Prostate gland (tissue), 2 donors: ENCODE results near the gene TCF12. TPM values are rescaled to one million over a fixed set of nuclear protein-coding genes. Genes with fewer than 3 reads are reported as not detected.

Source experiments
- DNase-seq: peaks from one replicate; pipeline ENCODE4 v3.0.0-alpha.2; 2019; ENCODE audit warnings: low spot score
- H3K27ac ChIP-seq, 2 donors: fragments of 200-600 bp; sonication (generic); 2 replicates each; pipeline ENCODE4 v1.5.1; 2017 to 2019
- H3K27me3 ChIP-seq: fragments of 200-600 bp; sonication (generic); replicated peaks from 2 replicates; pipeline ENCODE4 v1.5.1; 2019; ENCODE audit not compliant: insufficient read depth
- H3K36me3 ChIP-seq, 2 donors: fragments of 200-600 bp; sonication (generic); 1 replicate in 1 of 2; 2 replicates in 1 of 2; pipeline versions ENCODE4 v1.5.1 to v1.8.1; 2017 to 2019
- H3K4me1 ChIP-seq: fragments of 200-600 bp; sonication (generic); replicated peaks from 2 replicates; pipeline ENCODE4 v1.5.1; 2019
- H3K4me3 ChIP-seq, 2 donors: fragments of 200-600 bp; sonication (generic); 2 replicates each; pipeline ENCODE4 v1.5.1; 2017 to 2019
- H3K9me3 ChIP-seq: fragments of 200-600 bp; sonication (generic); 2 replicates; pipeline ENCODE4 v1.5.1; 2017
- POLR2A ChIP-seq: fragments of 450-650 bp; IDR thresholded peaks from one replicate; pipeline ENCODE4 v1.6.1; 2016; ENCODE audit warnings: antibody characterized with exemption, mild to moderate bottlenecking
- POLR2AphosphoS5 ChIP-seq: sonication (generic); formaldehyde crosslinking; IDR thresholded peaks from one replicate; pipeline ENCODE4 v1.6.1; 2017; ENCODE audit warnings: antibody characterized with exemption
- WGBS: methylation state at CpG from one replicate; pipeline ENCODE4 v1.1.5; 2018; 5-methylcytosine and 5-hydroxymethylcytosine counted together
- intact Hi-C: fragments of 100-400 bp; cut with DNase I; formaldehyde crosslinking; loops from one replicate; pipeline ENCODE4 v1.14.2; 2022
- total RNA-seq, 2 donors: library from RNA; depleted of rRNA; stranded (reverse); fragments of >200 nt; gene quantifications; one replicate each; pipeline ENCODE4 v1.1.0, GENCODE V29; 2016
- TF ChIP-seq, protein P1 (sequence below), 4 experiments: fragments of 200-600 bp in 2 of 4; fragments of 450-650 bp in 2 of 4; sonication (generic) in 2 of 4; IDR thresholded peaks; 1 replicate in 3 of 4; 2 replicates in 1 of 4; pipeline ENCODE4 v1.5.1; 2016 to 2019; ENCODE audit warnings: antibody characterized with exemption in 4 of 4, mild to moderate bottlenecking in 2 of 4, moderate library complexity in 2 of 4

The TCF12 gene
- total RNA-seq, 2 donors from 2014 or later, result 95.4 to 123 TPM

DNA sequence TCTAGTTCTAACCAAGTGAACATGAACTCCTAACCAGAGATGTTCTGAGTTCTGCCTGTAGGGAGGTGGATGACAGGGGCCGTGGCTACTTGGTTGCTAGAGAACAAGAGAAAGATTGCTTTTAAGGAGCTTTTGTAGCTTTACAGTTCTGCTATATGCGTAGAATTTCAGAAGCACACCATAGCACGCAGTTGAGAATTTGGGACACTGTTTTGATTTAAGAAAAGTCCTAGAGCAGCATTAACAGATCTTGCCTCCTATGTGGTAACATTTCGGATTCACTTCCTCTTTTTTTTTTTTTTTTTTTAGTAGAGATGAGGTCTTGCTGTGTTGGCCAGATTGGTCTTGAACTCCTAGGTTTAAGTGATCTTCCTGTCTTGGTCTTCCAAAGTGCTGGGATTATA is 181.7 kb downstream of the TCF12 start:
- 88% methylated on average over 4 of the region's 4 CpGs for WGBS

DNA sequence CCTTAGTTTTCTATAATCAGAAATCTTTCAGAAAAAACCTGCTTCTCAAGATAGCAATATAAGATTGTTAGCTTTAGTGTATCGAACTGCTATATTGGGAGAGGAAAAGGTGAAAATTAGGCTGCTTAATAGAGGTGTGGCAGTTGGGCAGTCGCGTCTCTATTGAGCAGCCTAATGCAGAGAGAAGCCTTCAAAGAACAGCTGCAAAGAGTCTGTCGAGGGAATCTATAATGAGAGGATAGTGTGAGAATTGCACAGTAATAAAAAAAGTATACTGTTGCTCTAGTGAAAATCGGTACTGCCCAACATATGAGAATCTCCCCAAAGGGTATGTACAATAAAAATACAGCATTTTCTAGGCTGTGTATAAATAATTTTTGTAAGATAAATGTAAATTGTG is 184.4 kb downstream of the TCF12 start:
- Histone ChIP-seq H3K9me3 (no peaks in the 10 kb centered on the region), H3K27me3 (no peaks in the 10 kb centered on the region), H3K27ac (no peak overlapping the region), H3K36me3 (no peaks in the 10 kb centered on the region), H3K4me3 (no peak overlapping the region), H3K4me1 (no peaks in the 10 kb centered on the region)
- intact Hi-C loops, result no loop called here
- no peak for DNase-seq
- no peak for TF ChIP-seq POLR2A
- TF ChIP-seq POLR2AphosphoS5, result no peak
- TF ChIP-seq, protein P1, sequence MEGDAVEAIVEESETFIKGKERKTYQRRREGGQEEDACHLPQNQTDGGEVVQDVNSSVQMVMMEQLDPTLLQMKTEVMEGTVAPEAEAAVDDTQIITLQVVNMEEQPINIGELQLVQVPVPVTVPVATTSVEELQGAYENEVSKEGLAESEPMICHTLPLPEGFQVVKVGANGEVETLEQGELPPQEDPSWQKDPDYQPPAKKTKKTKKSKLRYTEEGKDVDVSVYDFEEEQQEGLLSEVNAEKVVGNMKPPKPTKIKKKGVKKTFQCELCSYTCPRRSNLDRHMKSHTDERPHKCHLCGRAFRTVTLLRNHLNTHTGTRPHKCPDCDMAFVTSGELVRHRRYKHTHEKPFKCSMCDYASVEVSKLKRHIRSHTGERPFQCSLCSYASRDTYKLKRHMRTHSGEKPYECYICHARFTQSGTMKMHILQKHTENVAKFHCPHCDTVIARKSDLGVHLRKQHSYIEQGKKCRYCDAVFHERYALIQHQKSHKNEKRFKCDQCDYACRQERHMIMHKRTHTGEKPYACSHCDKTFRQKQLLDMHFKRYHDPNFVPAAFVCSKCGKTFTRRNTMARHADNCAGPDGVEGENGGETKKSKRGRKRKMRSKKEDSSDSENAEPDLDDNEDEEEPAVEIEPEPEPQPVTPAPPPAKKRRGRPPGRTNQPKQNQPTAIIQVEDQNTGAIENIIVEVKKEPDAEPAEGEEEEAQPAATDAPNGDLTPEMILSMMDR (IDR thresholded peaks at IDR 0.05), result no peak
- WGBS, result 77% methylated on average over 5 of the region's 5 CpGs

More for the DNA sequence above, 181.7 kb downstream of the TCF12 start:
- Histone ChIP-seq H3K4me3 (no peak overlapping the region), H3K27ac (no peak overlapping the region), H3K36me3 (no peaks in the 10 kb centered on the region), H3K4me1 (no peaks in the 10 kb centered on the region), H3K27me3 (no peaks in the 10 kb centered on the region), H3K9me3 (no peaks in the 10 kb centered on the region)
- intact Hi-C loops, result no loop called here
- no peak for DNase-seq
- TF ChIP-seq, protein P1 (IDR thresholded peaks at IDR 0.05), result no peak

- H3K4me1 ChIP-seq, result no peaks in the 10 kb centered on the region
- H3K4me3 ChIP-seq, result no peak overlapping the region
- H3K27ac ChIP-seq, result no peak overlapping the region
- TF ChIP-seq POLR2AphosphoS5 (no peak), POLR2A (no peak)
- TF ChIP-seq, protein P1 (IDR thresholded peaks at IDR 0.05), result no peak
- no peaks in the 10 kb centered on the region for H3K9me3 ChIP-seq
- H3K36me3 ChIP-seq, result no peaks in the 10 kb centered on the region
- no peak for DNase-seq
- WGBS, result 95% methylated on average over 2 of the region's 2 CpGs
- intact Hi-C loops, result no loop called here
- H3K27me3 ChIP-seq, result no peaks in the 10 kb centered on the region
Measured at GRCh38 chr15:57108296-57108695, 189.9 kb downstream of the TCF12 start.

- no peak overlapping the region for H3K4me3 ChIP-seq
- H3K27ac ChIP-seq, result no peak overlapping the region
- no peaks in the 10 kb centered on the region for H3K27me3 ChIP-seq
- intact Hi-C loops, result no loop called here
- no peak for TF ChIP-seq POLR2A
- no peak for TF ChIP-seq POLR2AphosphoS5
- TF ChIP-seq, protein P1 (IDR thresholded peaks at IDR 0.05), result no peak
- no peak for DNase-seq
- WGBS, result 95% methylated on average over 2 of the region's 2 CpGs
- no peaks in the 10 kb centered on the region for H3K9me3 ChIP-seq
- H3K4me1 ChIP-seq, result no peaks in the 10 kb centered on the region
- H3K36me3 ChIP-seq, result no peaks in the 10 kb centered on the region
Measured at GRCh38 chr15:57109005-57109404, 190.6 kb downstream of the TCF12 start.

DNA sequence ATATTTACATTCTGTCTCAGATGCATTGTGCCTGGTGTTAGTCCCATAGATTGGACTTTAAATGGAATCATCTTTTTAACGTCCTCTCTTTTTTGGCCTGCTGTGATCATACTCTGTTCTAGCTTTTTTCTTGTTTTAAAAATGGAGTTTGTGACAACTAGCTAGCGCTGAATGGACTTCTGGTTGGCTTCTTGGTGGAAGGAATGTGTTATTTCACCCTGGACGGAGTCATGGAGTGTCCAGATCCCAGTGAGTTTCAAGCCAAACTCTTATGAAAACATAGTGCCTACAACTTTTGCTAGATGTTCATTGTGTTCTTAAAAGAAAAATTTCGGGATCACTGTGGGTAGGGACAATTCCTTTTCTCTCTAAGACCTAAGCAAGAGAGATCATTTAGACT is 192.6 kb downstream of the TCF12 start:
- WGBS, result 94% methylated on average over 4 of the region's 4 CpGs
- DNase-seq, result no peak
- TF ChIP-seq POLR2A (no peak), POLR2AphosphoS5 (no peak)
- TF ChIP-seq, protein P1 (IDR thresholded peaks at IDR 0.05), result no peak

More for the DNA sequence above, 192.6 kb downstream of the TCF12 start:
- Histone ChIP-seq H3K36me3 (no peaks in the 10 kb centered on the region), H3K27ac (no peak overlapping the region), H3K27me3 (no peaks in the 10 kb centered on the region), H3K4me1 (no peaks in the 10 kb centered on the region), H3K4me3 (no peak overlapping the region), H3K9me3 (no peaks in the 10 kb centered on the region)
- intact Hi-C loops, result no loop called here
